ENCODE data around the gene PIN1. TPM values are rescaled to one million over a fixed set of nuclear protein-coding genes. Genes with fewer than 3 reads are reported as not detected.

Gene PIN1
- total and polyA plus RNA-seq, 10 of the 15 experiments (the other 5 are each of a cell fraction or from before 2014, with no cell fraction given): 2.4 to 209 (median 71.5) TPM

DNA sequence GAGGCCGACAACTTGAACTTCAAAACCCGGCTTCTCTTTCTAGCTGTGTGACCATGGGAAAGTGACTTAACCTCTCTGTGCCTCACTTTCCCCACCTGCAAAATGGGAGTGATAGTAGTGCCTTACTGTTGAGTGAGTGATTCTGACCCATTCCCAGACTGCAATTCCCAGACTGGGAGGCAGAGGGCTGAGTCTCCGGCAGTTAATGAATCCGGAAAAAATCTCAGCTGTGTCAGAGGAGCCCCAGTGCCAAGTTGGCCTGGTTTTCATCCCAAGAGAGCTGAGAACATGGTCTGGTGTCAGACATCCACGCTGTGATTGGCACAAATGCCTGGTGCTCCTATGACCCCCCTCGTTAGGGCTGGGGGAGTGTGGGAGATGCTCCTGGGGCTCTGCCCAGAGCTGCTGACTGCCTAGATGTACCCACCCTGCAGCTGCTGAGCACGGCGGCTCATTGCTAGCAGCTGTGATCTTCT is 50.0 kb downstream of the PIN1 start:
- ChIA-PET SMC1A (ENCODE audit: uncharacterized antibody, unreplicated experiment) (no interaction called here), POLR2A (no interaction called here), RAD21 (ENCODE audit: unreplicated experiment) (no interaction called here), CTCF (no interaction called here)
- no peak overlapping the region for H3K4me2 ChIP-seq (ENCODE audit: control insufficient read depth, insufficient read depth)
- H3K4me3 ChIP-seq: no peak overlapping the region
- no TSS peak for BruUV-seq (replicated peaks)
- H3K27ac ChIP-seq (ENCODE audit: control insufficient read depth, insufficient read depth): no peak overlapping the region
- no peaks in the 10 kb centered on the region; a peak in 1 of 4 replicates for H3K27me3 ChIP-seq (replicated peaks in 1 of 2; ENCODE audit: control insufficient read depth in 2 of 2, insufficient read depth in 2 of 2, low read length in 1 of 2)
- DNase-seq (ENCODE audit: low read depth, low spot score): no peak
- no peaks in the 10 kb centered on the region for H3K79me2 ChIP-seq (ENCODE audit: control insufficient read depth, insufficient read depth, low read length)
- WGBS (ENCODE audit: insufficient coverage, insufficient replicate concordance, low lambda C conversion rate, missing lambda C conversion rate): 35% methylated on average over 8 of the region's 8 CpGs
- H4K20me1 ChIP-seq (ENCODE audit: control insufficient read depth, insufficient read depth): no peaks in the 10 kb centered on the region
- H3K9ac ChIP-seq (ENCODE audit: control insufficient read depth, insufficient read depth, low read length): no peak overlapping the region
- H2AFZ ChIP-seq (ENCODE audit: control insufficient read depth, low read depth, low read length): no peak overlapping the region
- no peak for ATAC-seq
- in situ Hi-C loops (cut with MboI) (no loop called here), intact Hi-C loops (cut with micrococcal nuclease; ENCODE audit: unreplicated experiment) (no loop called here)
- FAIRE-seq: no peak
- TF ChIP-seq CREM (IDR thresholded peaks at IDR 0.05; ENCODE audit: low read depth) (no peak), NBN (IDR thresholded peaks at IDR 0.05) (no peak), SRF (IDR thresholded peaks at IDR 0.05; ENCODE audit: low read depth in 2 of 2, low read length in 2 of 2) (no peak), IKZF1 (conservative IDR thresholded peaks at IDR 0.05) (no peak), SIN3A (IDR thresholded peaks at IDR 0.05; ENCODE audit: low read depth, low read length) (no peak), ZNF207 (IDR thresholded peaks at IDR 0.05; ENCODE audit: borderline replicate concordance) (no peak), CBX5 (IDR thresholded peaks at IDR 0.05; ENCODE audit: low read depth) (no peak), SMAD5 (IDR thresholded peaks at IDR 0.05; ENCODE audit: low read depth) (no peak), ZNF384 (IDR thresholded peaks at IDR 0.05; ENCODE audit: borderline replicate concordance, low read depth, low read length) (no peak), MTA2 (IDR thresholded peaks at IDR 0.05; ENCODE audit: low read depth) (no peak), ZNF24 (IDR thresholded peaks at IDR 0.05) (no peak)
- TF ChIP-seq, protein P1, sequence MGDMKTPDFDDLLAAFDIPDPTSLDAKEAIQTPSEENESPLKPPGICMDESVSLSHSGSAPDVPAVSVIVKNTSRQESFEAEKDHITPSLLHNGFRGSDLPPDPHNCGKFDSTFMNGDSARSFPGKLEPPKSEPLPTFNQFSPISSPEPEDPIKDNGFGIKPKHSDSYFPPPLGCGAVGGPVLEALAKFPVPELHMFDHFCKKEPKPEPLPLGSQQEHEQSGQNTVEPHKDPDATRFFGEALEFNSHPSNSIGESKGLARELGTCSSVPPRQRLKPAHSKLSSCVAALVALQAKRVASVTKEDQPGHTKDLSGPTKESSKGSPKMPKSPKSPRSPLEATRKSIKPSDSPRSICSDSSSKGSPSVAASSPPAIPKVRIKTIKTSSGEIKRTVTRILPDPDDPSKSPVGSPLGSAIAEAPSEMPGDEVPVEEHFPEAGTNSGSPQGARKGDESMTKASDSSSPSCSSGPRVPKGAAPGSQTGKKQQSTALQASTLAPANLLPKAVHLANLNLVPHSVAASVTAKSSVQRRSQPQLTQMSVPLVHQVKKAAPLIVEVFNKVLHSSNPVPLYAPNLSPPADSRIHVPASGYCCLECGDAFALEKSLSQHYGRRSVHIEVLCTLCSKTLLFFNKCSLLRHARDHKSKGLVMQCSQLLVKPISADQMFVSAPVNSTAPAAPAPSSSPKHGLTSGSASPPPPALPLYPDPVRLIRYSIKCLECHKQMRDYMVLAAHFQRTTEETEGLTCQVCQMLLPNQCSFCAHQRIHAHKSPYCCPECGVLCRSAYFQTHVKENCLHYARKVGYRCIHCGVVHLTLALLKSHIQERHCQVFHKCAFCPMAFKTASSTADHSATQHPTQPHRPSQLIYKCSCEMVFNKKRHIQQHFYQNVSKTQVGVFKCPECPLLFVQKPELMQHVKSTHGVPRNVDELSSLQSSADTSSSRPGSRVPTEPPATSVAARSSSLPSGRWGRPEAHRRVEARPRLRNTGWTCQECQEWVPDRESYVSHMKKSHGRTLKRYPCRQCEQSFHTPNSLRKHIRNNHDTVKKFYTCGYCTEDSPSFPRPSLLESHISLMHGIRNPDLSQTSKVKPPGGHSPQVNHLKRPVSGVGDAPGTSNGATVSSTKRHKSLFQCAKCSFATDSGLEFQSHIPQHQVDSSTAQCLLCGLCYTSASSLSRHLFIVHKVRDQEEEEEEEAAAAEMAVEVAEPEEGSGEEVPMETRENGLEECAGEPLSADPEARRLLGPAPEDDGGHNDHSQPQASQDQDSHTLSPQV (IDR thresholded peaks at IDR 0.05): no peak
- TF ChIP-seq, protein P2, sequence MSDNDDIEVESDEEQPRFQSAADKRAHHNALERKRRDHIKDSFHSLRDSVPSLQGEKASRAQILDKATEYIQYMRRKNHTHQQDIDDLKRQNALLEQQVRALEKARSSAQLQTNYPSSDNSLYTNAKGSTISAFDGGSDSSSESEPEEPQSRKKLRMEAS (IDR thresholded peaks at IDR 0.05; ENCODE audit: low read depth, low read length): no peak
- no peaks in the 10 kb centered on the region for H3K4me1 ChIP-seq (ENCODE audit: control insufficient read depth, insufficient read depth, low read length)
- H3K36me3 ChIP-seq (ENCODE audit: control insufficient read depth in 2 of 2, insufficient read depth in 2 of 2, low read length in 1 of 2): no peaks in the 10 kb centered on the region
- no peaks in the 10 kb centered on the region for H3K9me3 ChIP-seq (replicated peaks; ENCODE audit: control insufficient read depth, insufficient read depth, low read length)
